ENCODE data around the gene GRAP. TPM values are rescaled to one million over a fixed set of nuclear protein-coding genes. Genes with fewer than 3 reads are reported as not detected.
A peak's percentile ranks its signal among the peaks of the same experiment; 100 is the strongest.

The GRAP gene
- total and polyA plus RNA-seq, 10 donors, result 36.2 to 114 (median 47.4) TPM

- WGBS, 5 donors, result 54 to 74% (median 64%) methylated on average over 6 to 7 of the region's 7 CpGs
- Histone ChIP-seq H3K27me3 (replicated peaks in 1 of 7) (peaks cover 0 to 16% (median 0%) of the 10 kb centered on the region in 7 donors), H3K27ac (no peak overlapping the region), H3K4me1 (no peaks in the 10 kb centered on the region), H3K36me3 (peaks cover 0 to 18% (median 10%) of the 10 kb centered on the region in 6 donors), H3K4me3 (no peak overlapping the region), H3K9me3 (no peaks in the 10 kb centered on the region)
- TF ChIP-seq POLR2AphosphoS5 (IDR thresholded peaks at IDR 0.05) (peak in 2 of 3 donors; percentile 39 to 56), POLR2A (IDR thresholded peaks at IDR 0.05) (no peak)
- intact Hi-C loops (cut with DNase I; ENCODE audit: low total_unique reads), result loop anchor here (10.0 kb wide), 1 partner anchor 72 kb away; no protein-coding TSS in a partner anchor
- DNase-seq, result peak; percentile 69
Measured at GRCh38 chr17:19016881-19017280, 29.9 kb downstream of the GRAP start.

GRCh38 chr17:19016297-19016696 lies 30.5 kb downstream of the GRAP start:
- peaks cover 0 to 16% (median 0%) of the 10 kb centered on the region in 7 donors for H3K27me3 ChIP-seq (replicated peaks in 1 of 7)
- no peak for DNase-seq
- TF ChIP-seq POLR2A (IDR thresholded peaks at IDR 0.05), result no peak
- no peak for TF ChIP-seq CTCF (IDR thresholded peaks at IDR 0.05 in 8 of 11, conservative IDR thresholded peaks at IDR 0.05 in 3 of 11)
- TF ChIP-seq POLR2AphosphoS5 (IDR thresholded peaks at IDR 0.05), result no peak
- H3K9me3 ChIP-seq, result no peaks in the 10 kb centered on the region
- peaks cover 0 to 12% (median 4%) of the 10 kb centered on the region in 6 donors for H3K36me3 ChIP-seq
- no peak overlapping the region for H3K4me3 ChIP-seq
- no peaks in the 10 kb centered on the region for H3K4me1 ChIP-seq
- no peak overlapping the region for H3K27ac ChIP-seq
- WGBS, 5 donors, result 79 to 94% (median 89%) methylated on average over 3 to 8 of the region's 8 CpGs
- intact Hi-C loops (cut with DNase I; ENCODE audit: low total_unique reads), result loop anchor here (10.0 kb wide), 1 partner anchor 71 kb away; no protein-coding TSS in a partner anchor

DNA sequence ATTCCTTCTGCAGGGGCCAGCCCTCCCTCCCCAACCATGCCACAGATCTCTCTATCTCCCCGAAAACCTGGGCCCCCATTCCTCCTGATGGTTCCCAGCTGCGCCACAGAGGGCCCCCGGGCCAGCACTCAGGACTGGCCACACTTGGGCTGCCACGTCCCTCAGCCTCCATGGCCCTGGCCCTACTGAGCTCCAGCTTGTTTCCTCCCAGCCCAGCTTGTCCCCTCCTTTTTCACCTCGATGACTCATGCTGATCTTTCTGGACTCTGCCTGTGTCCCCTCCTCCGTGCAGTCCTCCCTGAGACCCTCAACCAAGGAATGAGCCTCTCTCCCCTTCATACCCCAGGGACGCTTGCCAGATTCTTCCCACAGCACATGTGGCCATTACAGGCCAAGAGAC lies 31.3 kb downstream of the GRAP start:
- peaks cover 0 to 3% (median 0%) of the 10 kb centered on the region in 6 donors for H3K36me3 ChIP-seq
- peak; percentile 49 for DNase-seq
- intact Hi-C loops (cut with DNase I; ENCODE audit: low total_unique reads), result loop anchor here (10.0 kb wide), 1 partner anchor 71 kb away; no protein-coding TSS in a partner anchor
- no peak overlapping the region for H3K4me3 ChIP-seq
- no peak for TF ChIP-seq POLR2AphosphoS5 (IDR thresholded peaks at IDR 0.05)
- no peaks in the 10 kb centered on the region for H3K9me3 ChIP-seq
- H3K4me1 ChIP-seq, result no peaks in the 10 kb centered on the region
- peaks cover 0 to 16% (median 0%) of the 10 kb centered on the region in 7 donors for H3K27me3 ChIP-seq (replicated peaks in 1 of 7)
- H3K27ac ChIP-seq, result no peak overlapping the region
- 75 to 86% (median 81%) methylated on average over 7 of the region's 7 CpGs for WGBS, 5 donors

DNA sequence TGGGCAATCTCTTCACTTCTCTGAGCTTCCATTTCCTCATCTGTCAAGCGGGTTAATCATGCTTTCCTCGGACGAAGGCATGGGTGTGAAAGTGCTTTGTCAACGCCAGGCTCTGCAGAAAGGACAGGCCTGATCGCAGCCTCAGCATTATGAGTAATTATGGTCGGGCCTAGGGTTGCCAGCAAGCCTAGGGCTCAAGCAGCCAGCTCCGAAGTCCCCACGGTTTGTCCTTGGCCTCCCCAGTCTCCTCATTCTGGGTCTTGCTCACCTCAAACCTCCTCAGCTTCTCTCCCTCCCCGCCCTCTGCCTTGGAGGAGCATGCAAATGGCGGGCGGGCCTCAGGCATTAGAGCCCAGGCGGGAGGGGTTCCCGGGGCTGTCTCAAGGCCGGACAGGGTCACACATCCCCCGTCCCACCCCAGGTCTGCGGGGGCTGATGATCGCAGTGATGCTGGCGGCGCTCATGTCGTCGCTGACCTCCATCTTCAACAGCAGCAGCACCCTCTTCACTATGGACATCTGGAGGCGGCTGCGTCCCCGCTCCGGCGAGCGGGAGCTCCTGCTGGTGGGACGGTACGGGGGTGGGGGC lies 32.0 kb downstream of the GRAP start:
- Histone ChIP-seq H3K27me3 (replicated peaks in 1 of 7) (peaks cover 0 to 16% (median 0%) of the 10 kb centered on the region in 7 donors), H3K4me3 (no peak overlapping the region), H3K4me1 (no peaks in the 10 kb centered on the region), H3K27ac (no peak overlapping the region), H3K9me3 (no peaks in the 10 kb centered on the region), H3K36me3 (no peaks in the 10 kb centered on the region)
- intact Hi-C loops (cut with DNase I; ENCODE audit: low total_unique reads), result loop anchor here (10.0 kb wide), 1 partner anchor 70 kb away; no protein-coding TSS in a partner anchor
- 81 to 92% (median 86%) methylated on average over 23 to 29 of the region's 29 CpGs for WGBS, 5 donors
- TF ChIP-seq POLR2A (IDR thresholded peaks at IDR 0.05) (no peak), POLR2AphosphoS5 (IDR thresholded peaks at IDR 0.05) (no peak), CTCF (IDR thresholded peaks at IDR 0.05 in 8 of 11, conservative IDR thresholded peaks at IDR 0.05 in 3 of 11) (no peak)
- DNase-seq, result peak; percentile 65
